Stomach (tissue), 4 donors: ENCODE measurements around the gene CDKN1C.

ENCODE experiments used
- CTCF ChIP-seq, 7 experiments: fragments of 450-650 bp in 4 of 7; fragments of 200-600 bp in 3 of 7; sonication (generic) in 3 of 7; IDR thresholded peaks; one replicate each; pipeline ENCODE4 v1.5.1; 2016 to 2019; ENCODE audit warnings: antibody characterized with exemption in 7 of 7, control low read depth in 2 of 7, mild to moderate bottlenecking in 1 of 7
- POLR2AphosphoS5 ChIP-seq, 3 donors: sonication (generic); formaldehyde crosslinking; IDR thresholded peaks; one replicate each; pipeline ENCODE4 v1.6.1; 2016; ENCODE audit warnings: antibody characterized with exemption in 3 of 3

- TF ChIP-seq CTCF (IDR thresholded peaks at IDR 0.05) (no peak), POLR2AphosphoS5 (IDR thresholded peaks at IDR 0.05) (no peak)
Observed at GRCh38 chr11:2838676-2839294, 46.8 kb downstream of the CDKN1C start.
